ENCODE results near the gene PLXNB1. TPM values are rescaled to one million over a fixed set of nuclear protein-coding genes. Genes with fewer than 3 reads are reported as not detected.
A peak's percentile ranks its signal among the peaks of the same experiment; 100 is the strongest.

PLXNB1 gene
- total and polyA plus RNA-seq, 2 of the 13 experiments (the other 11 are each of a cell fraction or from before 2014, with no cell fraction given) = 86.0 to 143 TPM

DNA sequence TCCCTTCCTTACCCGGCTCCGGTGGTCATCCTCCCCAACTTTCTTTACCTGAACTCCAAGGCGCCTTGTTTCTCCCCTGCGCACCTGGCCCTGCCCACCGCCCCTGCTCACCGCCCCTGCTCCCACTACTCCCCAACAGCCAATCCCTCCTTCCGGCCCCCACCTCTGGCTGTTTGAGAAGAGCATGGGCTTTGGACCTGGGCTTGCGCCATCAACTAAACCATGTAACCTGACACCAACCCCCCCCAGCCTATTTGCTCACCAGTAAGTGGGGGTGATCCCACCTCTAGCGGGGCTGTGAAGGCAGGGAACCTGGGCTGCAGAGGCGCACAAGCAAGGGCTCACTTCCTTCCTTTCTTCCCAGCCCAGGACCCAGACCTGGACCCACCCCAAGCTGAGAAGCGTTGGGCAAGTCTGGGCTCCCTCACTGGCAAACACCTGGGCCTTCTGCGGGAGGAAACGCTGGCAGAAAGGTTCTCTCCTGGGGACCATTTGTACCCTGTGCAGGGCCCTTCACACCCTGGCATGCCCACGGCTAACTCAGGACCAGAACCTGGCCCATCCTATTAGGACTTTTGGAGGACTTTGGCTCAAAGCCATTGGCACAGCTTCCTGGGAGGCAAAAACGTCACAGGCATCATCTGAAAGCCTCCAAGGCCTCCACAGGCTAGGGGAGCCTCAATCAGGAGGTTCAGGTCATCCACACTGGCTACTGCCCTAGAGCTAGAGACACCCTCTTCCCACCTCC lies at the start of gene PLXNB1 (continued):
- TF ChIP-seq, protein P1, sequence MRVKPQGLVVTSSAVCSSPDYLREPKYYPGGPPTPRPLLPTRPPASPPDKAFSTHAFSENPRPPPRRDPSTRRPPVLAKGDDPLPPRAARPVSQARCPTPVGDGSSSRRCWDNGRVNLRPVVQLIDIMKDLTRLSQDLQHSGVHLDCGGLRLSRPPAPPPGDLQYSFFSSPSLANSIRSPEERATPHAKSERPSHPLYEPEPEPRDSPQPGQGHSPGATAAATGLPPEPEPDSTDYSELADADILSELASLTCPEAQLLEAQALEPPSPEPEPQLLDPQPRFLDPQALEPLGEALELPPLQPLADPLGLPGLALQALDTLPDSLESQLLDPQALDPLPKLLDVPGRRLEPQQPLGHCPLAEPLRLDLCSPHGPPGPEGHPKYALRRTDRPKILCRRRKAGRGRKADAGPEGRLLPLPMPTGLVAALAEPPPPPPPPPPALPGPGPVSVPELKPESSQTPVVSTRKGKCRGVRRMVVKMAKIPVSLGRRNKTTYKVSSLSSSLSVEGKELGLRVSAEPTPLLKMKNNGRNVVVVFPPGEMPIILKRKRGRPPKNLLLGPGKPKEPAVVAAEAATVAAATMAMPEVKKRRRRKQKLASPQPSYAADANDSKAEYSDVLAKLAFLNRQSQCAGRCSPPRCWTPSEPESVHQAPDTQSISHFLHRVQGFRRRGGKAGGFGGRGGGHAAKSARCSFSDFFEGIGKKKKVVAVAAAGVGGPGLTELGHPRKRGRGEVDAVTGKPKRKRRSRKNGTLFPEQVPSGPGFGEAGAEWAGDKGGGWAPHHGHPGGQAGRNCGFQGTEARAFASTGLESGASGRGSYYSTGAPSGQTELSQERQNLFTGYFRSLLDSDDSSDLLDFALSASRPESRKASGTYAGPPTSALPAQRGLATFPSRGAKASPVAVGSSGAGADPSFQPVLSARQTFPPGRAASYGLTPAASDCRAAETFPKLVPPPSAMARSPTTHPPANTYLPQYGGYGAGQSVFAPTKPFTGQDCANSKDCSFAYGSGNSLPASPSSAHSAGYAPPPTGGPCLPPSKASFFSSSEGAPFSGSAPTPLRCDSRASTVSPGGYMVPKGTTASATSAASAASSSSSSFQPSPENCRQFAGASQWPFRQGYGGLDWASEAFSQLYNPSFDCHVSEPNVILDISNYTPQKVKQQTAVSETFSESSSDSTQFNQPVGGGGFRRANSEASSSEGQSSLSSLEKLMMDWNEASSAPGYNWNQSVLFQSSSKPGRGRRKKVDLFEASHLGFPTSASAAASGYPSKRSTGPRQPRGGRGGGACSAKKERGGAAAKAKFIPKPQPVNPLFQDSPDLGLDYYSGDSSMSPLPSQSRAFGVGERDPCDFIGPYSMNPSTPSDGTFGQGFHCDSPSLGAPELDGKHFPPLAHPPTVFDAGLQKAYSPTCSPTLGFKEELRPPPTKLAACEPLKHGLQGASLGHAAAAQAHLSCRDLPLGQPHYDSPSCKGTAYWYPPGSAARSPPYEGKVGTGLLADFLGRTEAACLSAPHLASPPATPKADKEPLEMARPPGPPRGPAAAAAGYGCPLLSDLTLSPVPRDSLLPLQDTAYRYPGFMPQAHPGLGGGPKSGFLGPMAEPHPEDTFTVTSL (CRISPR knock-in tag; IDR thresholded peaks at IDR 0.05; ENCODE audit: borderline replicate concordance) = no peak; the same call in 1 of the 2 replicates
- TF ChIP-seq SUZ12 (IDR thresholded peaks at IDR 0.05; ENCODE audit: low read depth, low read length) (no peak), SP1 (IDR thresholded peaks at IDR 0.05) (no peak), SP1 (CRISPR knock-in tag; IDR thresholded peaks at IDR 0.05) (no peak; the same call in 1 of the 2 replicates), NBN (conservative IDR thresholded peaks at IDR 0.05) (no peak), TAF15 (IDR thresholded peaks at IDR 0.05; ENCODE audit: low read depth, low read length, poor library complexity, severe bottlenecking) (no peak), JDP2 (CRISPR knock-in tag; IDR thresholded peaks at IDR 0.05; ENCODE audit: borderline replicate concordance) (peak; percentile 65; the same call in 1 of the 2 replicates), ZNF570 (CRISPR knock-in tag; IDR thresholded peaks at IDR 0.05; ENCODE audit: borderline replicate concordance) (peak; percentile 81; the same call in 1 of the 2 replicates), HOXA3 (CRISPR knock-in tag; IDR thresholded peaks at IDR 0.05) (peak; percentile 79), ZNF143 (CRISPR knock-in tag; IDR thresholded peaks at IDR 0.05) (no peak; the same call in none of the 2 replicates), SMARCC2 (IDR thresholded peaks at IDR 0.05) (0 out of 2 replicates have a peak, but pooled peaks have one; percentile 29), HNF4A (CRISPR knock-in tag; IDR thresholded peaks at IDR 0.05) (peak; percentile 98), MTF1 (CRISPR knock-in tag; IDR thresholded peaks at IDR 0.05) (no peak), ZNF772 (CRISPR knock-in tag; IDR thresholded peaks at IDR 0.05) (0 out of 2 replicates have a peak, but pooled peaks have one; percentile 88), ZMYM2 (CRISPR knock-in tag; IDR thresholded peaks at IDR 0.05) (no peak), RORA (CRISPR knock-in tag; IDR thresholded peaks at IDR 0.05) (no peak), ZNF839 (CRISPR knock-in tag; IDR thresholded peaks at IDR 0.05; ENCODE audit: borderline replicate concordance) (0 out of 2 replicates have a peak, but pooled peaks have one; percentile 47), HES4 (CRISPR knock-in tag; IDR thresholded peaks at IDR 0.05; ENCODE audit: borderline replicate concordance) (peak; percentile 79; the same call in 1 of the 2 replicates), ARNT2 (CRISPR knock-in tag; IDR thresholded peaks at IDR 0.05; ENCODE audit: low read depth) (peak; percentile 42; the same call in 1 of the 2 replicates), MTA3 (CRISPR knock-in tag; IDR thresholded peaks at IDR 0.05) (no peak)
- TF ChIP-seq, protein P2, sequence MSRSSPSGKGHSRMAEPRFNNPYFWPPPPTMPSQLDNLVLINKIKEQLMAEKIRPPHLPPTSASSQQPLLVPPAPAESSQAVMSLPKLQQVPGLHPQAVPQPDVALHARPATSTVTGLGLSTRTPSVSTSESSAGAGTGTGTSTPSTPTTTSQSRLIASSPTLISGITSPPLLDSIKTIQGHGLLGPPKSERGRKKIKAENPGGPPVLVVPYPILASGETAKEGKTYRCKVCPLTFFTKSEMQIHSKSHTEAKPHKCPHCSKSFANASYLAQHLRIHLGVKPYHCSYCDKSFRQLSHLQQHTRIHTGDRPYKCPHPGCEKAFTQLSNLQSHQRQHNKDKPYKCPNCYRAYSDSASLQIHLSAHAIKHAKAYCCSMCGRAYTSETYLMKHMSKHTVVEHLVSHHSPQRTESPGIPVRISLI (CRISPR knock-in tag; IDR thresholded peaks at IDR 0.05; ENCODE audit: borderline replicate concordance) = peak; percentile 57; the same call in 1 of the 2 replicates
- TF ChIP-seq, protein P3, sequence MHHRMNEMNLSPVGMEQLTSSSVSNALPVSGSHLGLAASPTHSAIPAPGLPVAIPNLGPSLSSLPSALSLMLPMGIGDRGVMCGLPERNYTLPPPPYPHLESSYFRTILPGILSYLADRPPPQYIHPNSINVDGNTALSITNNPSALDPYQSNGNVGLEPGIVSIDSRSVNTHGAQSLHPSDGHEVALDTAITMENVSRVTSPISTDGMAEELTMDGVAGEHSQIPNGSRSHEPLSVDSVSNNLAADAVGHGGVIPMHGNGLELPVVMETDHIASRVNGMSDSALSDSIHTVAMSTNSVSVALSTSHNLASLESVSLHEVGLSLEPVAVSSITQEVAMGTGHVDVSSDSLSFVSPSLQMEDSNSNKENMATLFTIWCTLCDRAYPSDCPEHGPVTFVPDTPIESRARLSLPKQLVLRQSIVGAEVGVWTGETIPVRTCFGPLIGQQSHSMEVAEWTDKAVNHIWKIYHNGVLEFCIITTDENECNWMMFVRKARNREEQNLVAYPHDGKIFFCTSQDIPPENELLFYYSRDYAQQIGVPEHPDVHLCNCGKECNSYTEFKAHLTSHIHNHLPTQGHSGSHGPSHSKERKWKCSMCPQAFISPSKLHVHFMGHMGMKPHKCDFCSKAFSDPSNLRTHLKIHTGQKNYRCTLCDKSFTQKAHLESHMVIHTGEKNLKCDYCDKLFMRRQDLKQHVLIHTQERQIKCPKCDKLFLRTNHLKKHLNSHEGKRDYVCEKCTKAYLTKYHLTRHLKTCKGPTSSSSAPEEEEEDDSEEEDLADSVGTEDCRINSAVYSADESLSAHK (CRISPR knock-in tag; IDR thresholded peaks at IDR 0.05; ENCODE audit: borderline replicate concordance) = no peak

Data from HepG2 (cell line).